Ovary (tissue), 9 donors: ENCODE results near the gene TAGLN. TPM values are rescaled to one million over a fixed set of nuclear protein-coding genes. Genes with fewer than 3 reads are reported as not detected.

ENCODE experiments used
- DNase-seq, 5 donors: peaks; one replicate each; pipeline ENCODE4 v3.0.0-alpha.2; 2019 to 2020
- H3K27ac ChIP-seq, 2 donors: fragments of 200-600 bp; one replicate each; pipeline versions ENCODE4 v1.5.1 to v1.8.0; 2019 to 2022
- H3K27me3 ChIP-seq: fragments of 200-600 bp; one replicate; pipeline ENCODE4 v1.8.0; 2022
- H3K36me3 ChIP-seq: fragments of 200-600 bp; sonication (generic); one replicate; pipeline ENCODE4 v1.5.1; 2019
- H3K4me1 ChIP-seq: one replicate; pipeline ENCODE4 v1.8.1; 2013; ENCODE audit warnings: mild to moderate bottlenecking, moderate library complexity; ENCODE audit not compliant: insufficient read depth
- H3K4me3 ChIP-seq: fragments of 200-600 bp; sonication (generic); one replicate; pipeline ENCODE4 v1.5.1; 2017
- H3K9me3 ChIP-seq, 2 donors: fragments of 200-600 bp in 1 of 2; sonication (generic) in 1 of 2; one replicate each; pipeline versions ENCODE4 v1.5.1 to v1.8.1; 2013 to 2019; ENCODE audit warnings: mild to moderate bottlenecking in 1 of 2, moderate library complexity in 1 of 2
- CTCF ChIP-seq, 3 donors: fragments of 450-650 bp in 2 of 3; fragments of 200-600 bp in 1 of 3; IDR thresholded peaks; one replicate each; pipeline versions ENCODE4 v1.5.1 to v1.8.0; 2016 to 2022; ENCODE audit warnings: antibody characterized with exemption in 3 of 3, mild to moderate bottlenecking in 1 of 3
- EP300 ChIP-seq: sonication (generic); formaldehyde crosslinking; IDR thresholded peaks from one replicate; pipeline ENCODE4 v1.6.1; 2017; ENCODE audit warnings: antibody characterized with exemption
- POLR2A ChIP-seq: fragments of 450-650 bp; IDR thresholded peaks from one replicate; pipeline ENCODE4 v1.6.1; 2017; ENCODE audit warnings: antibody characterized with exemption, mild to moderate bottlenecking, moderate library complexity
- WGBS, 3 donors: extraction: QIAGEN DNeasy Blood & Tissue Kit in 1 of 3; methylation state at CpG; one replicate each; pipeline versions ENCODE4 v1.1.5 to v1.1.7; 2013 to 2017; 5-methylcytosine and 5-hydroxymethylcytosine counted together
- intact Hi-C, 4 donors: fragments of 100-400 bp; cut with DNase I; formaldehyde crosslinking; loops; one replicate each; pipeline versions ENCODE4 v1.11.0 to v1.15.1; 2022 to 2023
- polyA plus RNA-seq, 2 donors: library from polyadenylated mRNA; stranded (reverse); fragments of 200-250 nt in 1 of 2; fragments of 350-450 nt in 1 of 2; fragmentation: Illumina TruSeq in 1 of 2; extraction: RNeasy Lipid Tissue Mini Kit (QIAGEN cat#74804) in 1 of 2; gene quantifications; one replicate each; pipeline ENCODE4 v1.2.3, GENCODE V29; 2013 to 2014
- total RNA-seq, 7 donors: library from RNA; depleted of rRNA in 2 of 7; stranded (reverse); fragments of >200 nt in 2 of 7; fragmentation: NEBNext Ultra II Directional in 3 of 7; extraction: Animal tissue kit (Norgen Biotek cat#: 25700) in 3 of 7; gene quantifications; one replicate each; pipeline versions ENCODE4 v1.1.0 to v1.2.4, GENCODE V29; 2016 to 2023
- donor health status: DM: no; HTN: no; CAD: no; lungs with moderate emphysema.
- donor health status: DM: no; HTN: no; CAD: no.
- donor health status: Bipolar disorder and iron deficiency.
- donor health status: DM: yes; HTN: yes; CAD: no.
- donor health status: DM: no; HTN: no; CAD: no.
- donor health status: DM: yes; HTN: yes; CAD: no.

TAGLN gene
- total and polyA plus RNA-seq, 9 donors, result 491 to 3,307 (median 1,598) TPM

DNA sequence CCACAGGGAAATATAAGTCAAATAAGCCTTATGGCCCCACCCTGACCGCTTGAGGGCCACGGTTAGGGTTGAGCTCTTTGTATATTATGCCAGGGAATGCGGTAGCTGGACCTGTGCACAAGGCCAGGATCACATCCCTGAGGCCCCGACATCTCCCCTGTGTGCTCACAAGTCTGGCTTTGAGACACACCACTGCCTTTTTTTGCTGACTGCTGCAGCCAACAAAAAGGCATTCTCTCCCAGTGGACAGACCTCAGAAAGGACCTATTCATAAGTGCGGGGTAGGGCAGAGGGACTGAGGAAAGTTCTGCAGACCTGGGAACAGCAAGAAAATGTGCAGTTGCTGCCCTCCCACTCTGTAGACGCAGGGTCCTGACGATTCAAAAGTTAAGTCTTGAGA is 24.1 kb upstream of the TAGLN start:
- no peak overlapping the region for H3K27ac ChIP-seq
- no peak overlapping the region for H3K4me3 ChIP-seq
- no peaks in the 10 kb centered on the region for H3K27me3 ChIP-seq
- intact Hi-C loops, result loop anchor here in 1 of 4 donors (10.0 kb wide), 1 partner anchor 50 kb away; no protein-coding TSS in a partner anchor
- WGBS, 3 donors, result 69 to 80% (median 74%) methylated on average over 7 of the region's 7 CpGs
- DNase-seq, result no peak
- H3K4me1 ChIP-seq, result peaks cover 12% of the 10 kb centered on the region
- no peaks in the 10 kb centered on the region for H3K9me3 ChIP-seq
- TF ChIP-seq CTCF (IDR thresholded peaks at IDR 0.05) (no peak), EP300 (no peak), POLR2A (no peak)
- H3K36me3 ChIP-seq, result no peaks in the 10 kb centered on the region

DNA sequence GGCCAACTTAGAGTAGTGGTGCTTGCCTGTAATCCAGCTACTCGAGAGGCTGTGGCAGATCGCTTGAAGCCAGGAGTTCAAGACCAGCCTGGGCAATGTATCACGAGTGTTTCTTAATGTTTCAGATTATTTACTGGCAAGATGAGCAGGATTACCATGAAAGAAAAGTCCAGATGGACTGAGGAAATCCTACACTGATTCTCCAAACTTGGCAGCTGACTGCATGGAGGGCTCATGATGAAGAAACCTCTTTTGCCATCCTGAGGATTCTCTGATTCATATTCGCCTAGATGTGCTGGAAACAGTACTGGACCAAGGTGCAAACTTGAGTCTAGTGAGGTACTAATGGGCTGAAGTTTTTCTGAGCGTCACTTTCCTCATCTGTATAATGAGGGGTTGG is 23.4 kb upstream of the TAGLN start:
- no peaks in the 10 kb centered on the region for H3K36me3 ChIP-seq
- TF ChIP-seq POLR2A (no peak), EP300 (no peak)
- H3K4me1 ChIP-seq, result peaks cover 14% of the 10 kb centered on the region
- H3K4me3 ChIP-seq, result no peak overlapping the region
- no peak for DNase-seq
- intact Hi-C loops, result loop anchor here in 1 of 4 donors (10.0 kb wide), 1 partner anchor 49 kb away; no protein-coding TSS in a partner anchor
- no peaks in the 10 kb centered on the region for H3K27me3 ChIP-seq
- 83 to 87% (median 84%) methylated on average over 5 of the region's 5 CpGs for WGBS, 3 donors
- H3K9me3 ChIP-seq, result no peaks in the 10 kb centered on the region
- H3K27ac ChIP-seq, result no peak overlapping the region

DNA sequence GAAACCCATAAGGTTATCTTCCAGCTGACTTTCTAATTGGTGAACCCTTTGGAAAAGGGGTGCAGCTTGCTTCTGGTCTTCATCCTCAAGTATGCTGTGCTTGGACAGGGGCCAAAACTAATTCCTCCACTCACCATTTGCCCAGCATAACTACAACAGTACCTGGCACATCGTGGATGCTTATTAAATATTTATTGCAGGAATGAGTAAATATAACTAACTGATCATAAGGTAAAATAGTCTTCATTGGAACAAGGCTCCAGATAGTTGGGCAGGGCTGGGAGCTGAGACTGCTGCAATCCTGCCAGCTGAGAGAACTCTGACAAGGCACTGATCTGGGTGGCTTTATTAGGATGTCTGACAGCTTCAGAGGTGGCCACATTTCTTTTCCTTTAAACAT is 23.0 kb upstream of the TAGLN start:
- Histone ChIP-seq H3K27me3 (no peaks in the 10 kb centered on the region), H3K36me3 (no peaks in the 10 kb centered on the region), H3K9me3 (no peaks in the 10 kb centered on the region), H3K4me1 (peaks cover 18% of the 10 kb centered on the region), H3K27ac (no peak overlapping the region), H3K4me3 (no peak overlapping the region)
- 43 to 58% (median 43%) methylated on average over 1 of the region's 1 CpG for WGBS, 3 donors
- DNase-seq, result no peak
- TF ChIP-seq POLR2A (no peak), EP300 (no peak), CTCF (IDR thresholded peaks at IDR 0.05) (no peak)
- intact Hi-C loops, result loop anchor here in 1 of 4 donors (10.0 kb wide), 1 partner anchor 49 kb away; no protein-coding TSS in a partner anchor

DNA sequence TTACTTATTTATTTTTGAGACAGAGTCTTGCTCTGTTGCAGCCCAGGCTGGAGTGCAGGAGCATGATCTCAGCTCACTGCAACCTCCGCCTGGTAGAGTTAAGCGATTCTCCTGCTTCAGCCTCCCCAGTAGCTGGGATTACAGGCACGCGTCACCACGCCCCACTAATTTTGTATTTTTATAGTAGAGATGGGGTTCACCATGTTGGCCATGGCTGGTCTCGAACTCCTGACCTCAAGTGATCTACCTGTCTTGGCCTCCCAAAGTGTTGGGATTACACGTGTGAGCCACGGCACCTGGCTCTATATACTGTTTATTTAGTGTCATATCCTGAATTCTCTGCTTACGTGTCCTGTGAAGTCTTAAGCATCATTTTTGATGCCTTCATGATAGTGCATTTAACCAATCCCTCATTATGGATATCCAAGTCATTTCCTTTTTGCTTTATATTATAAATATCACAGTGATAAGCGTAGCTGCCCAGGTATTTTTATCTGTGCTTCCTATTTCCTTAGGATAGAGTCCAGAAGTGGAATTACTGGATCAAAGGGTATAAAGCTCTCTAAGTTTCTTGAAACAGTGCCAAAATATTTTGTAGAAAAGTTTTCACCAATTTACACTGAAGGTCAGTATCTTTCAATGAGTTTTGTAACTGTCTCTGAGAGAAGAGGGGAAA is 21.5 kb upstream of the TAGLN start:
- no peaks in the 10 kb centered on the region for H3K36me3 ChIP-seq
- intact Hi-C loops, result loop anchor here in 2 of 4 donors (2.0 to 10.0 kb wide), 2 partner anchors 43 to 47 kb away; no protein-coding TSS in a partner anchor
- peak overlapping the region in 1 of 2 donors; percentile 88 for H3K27ac ChIP-seq
- TF ChIP-seq CTCF (IDR thresholded peaks at IDR 0.05) (no peak), EP300 (no peak), POLR2A (no peak)
- H3K9me3 ChIP-seq, result no peaks in the 10 kb centered on the region
- peaks cover 17% of the 10 kb centered on the region for H3K4me1 ChIP-seq
- peak overlapping the region; percentile 65 for H3K4me3 ChIP-seq
- WGBS, 3 donors, result 79 to 83% (median 83%) methylated on average over 10 of the region's 10 CpGs
- DNase-seq, result peak in 1 of 5 donors; percentile 18
- H3K27me3 ChIP-seq, result no peaks in the 10 kb centered on the region
